ENCODE data around the gene GPATCH2L. TPM values are rescaled to one million over a fixed set of nuclear protein-coding genes. Genes with fewer than 3 reads are reported as not detected.

Gene GPATCH2L
- total and polyA plus RNA-seq, 9 donors = 7.0 to 52.5 (median 34.1) TPM

GRCh38 chr14:76228138-76228537 lies 76.4 kb downstream of the GPATCH2L start:
- Histone ChIP-seq H3K27me3 (no peaks in the 10 kb centered on the region), H3K9me3 (no peaks in the 10 kb centered on the region), H3K36me3 (no peaks in the 10 kb centered on the region), H3K4me1 (ENCODE audit: insufficient read depth) (no peaks in the 10 kb centered on the region), H3K27ac (no peak overlapping the region), H3K4me3 (no peak overlapping the region)
- TF ChIP-seq, protein P1, sequence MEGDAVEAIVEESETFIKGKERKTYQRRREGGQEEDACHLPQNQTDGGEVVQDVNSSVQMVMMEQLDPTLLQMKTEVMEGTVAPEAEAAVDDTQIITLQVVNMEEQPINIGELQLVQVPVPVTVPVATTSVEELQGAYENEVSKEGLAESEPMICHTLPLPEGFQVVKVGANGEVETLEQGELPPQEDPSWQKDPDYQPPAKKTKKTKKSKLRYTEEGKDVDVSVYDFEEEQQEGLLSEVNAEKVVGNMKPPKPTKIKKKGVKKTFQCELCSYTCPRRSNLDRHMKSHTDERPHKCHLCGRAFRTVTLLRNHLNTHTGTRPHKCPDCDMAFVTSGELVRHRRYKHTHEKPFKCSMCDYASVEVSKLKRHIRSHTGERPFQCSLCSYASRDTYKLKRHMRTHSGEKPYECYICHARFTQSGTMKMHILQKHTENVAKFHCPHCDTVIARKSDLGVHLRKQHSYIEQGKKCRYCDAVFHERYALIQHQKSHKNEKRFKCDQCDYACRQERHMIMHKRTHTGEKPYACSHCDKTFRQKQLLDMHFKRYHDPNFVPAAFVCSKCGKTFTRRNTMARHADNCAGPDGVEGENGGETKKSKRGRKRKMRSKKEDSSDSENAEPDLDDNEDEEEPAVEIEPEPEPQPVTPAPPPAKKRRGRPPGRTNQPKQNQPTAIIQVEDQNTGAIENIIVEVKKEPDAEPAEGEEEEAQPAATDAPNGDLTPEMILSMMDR (IDR thresholded peaks at IDR 0.05) = no peak
- TF ChIP-seq EP300 (IDR thresholded peaks at IDR 0.05) (no peak), POLR2A (IDR thresholded peaks at IDR 0.05) (no peak)
- no peak for DNase-seq
- intact Hi-C loops (cut with DNase I) = no loop called here
- 8 to 53% (median 21%) methylated on average over 10 of the region's 10 CpGs for WGBS, 3 donors

DNA sequence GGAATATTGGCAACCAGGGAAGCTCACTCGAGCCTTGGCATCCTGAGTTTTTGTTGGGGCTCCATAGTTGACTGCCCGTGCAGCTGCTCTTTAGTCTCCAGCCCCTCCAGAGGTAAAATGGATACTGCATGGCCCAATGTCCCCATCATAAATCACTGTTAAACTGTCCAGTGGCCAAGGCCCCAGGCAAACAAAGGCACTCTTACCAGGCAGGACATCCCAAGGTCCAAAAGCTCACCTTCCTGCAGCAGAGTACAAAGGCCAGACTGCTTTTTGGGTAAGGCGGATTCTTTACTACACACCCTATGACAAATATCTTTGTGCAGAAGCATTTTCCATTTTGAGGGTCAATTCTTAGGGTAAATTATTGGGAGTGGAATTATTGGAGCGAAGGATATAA lies 81.1 kb downstream of the GPATCH2L start:
- Histone ChIP-seq H3K27ac (no peak overlapping the region), H3K4me1 (ENCODE audit: insufficient read depth) (no peaks in the 10 kb centered on the region), H3K4me3 (no peak overlapping the region), H3K36me3 (no peaks in the 10 kb centered on the region), H3K27me3 (no peaks in the 10 kb centered on the region), H3K9me3 (no peaks in the 10 kb centered on the region)
- intact Hi-C loops (cut with DNase I) = no loop called here
- TF ChIP-seq EP300 (IDR thresholded peaks at IDR 0.05) (no peak), POLR2A (IDR thresholded peaks at IDR 0.05) (no peak)
- TF ChIP-seq, protein P1 (IDR thresholded peaks at IDR 0.05) = no peak
- WGBS, 3 donors = 65 to 79% (median 67%) methylated on average over 4 of the region's 4 CpGs
- DNase-seq = no peak

- Histone ChIP-seq H3K4me1 (ENCODE audit: insufficient read depth) (no peaks in the 10 kb centered on the region), H3K27ac (no peak overlapping the region), H3K9me3 (no peaks in the 10 kb centered on the region), H3K4me3 (no peak overlapping the region), H3K27me3 (no peaks in the 10 kb centered on the region), H3K36me3 (no peaks in the 10 kb centered on the region)
- no peak for DNase-seq
- intact Hi-C loops (cut with DNase I) = no loop called here
- WGBS, 3 donors = 89% methylated on average over 2 of the region's 2 CpGs
- TF ChIP-seq, protein P1 (IDR thresholded peaks at IDR 0.05) = no peak
- TF ChIP-seq EP300 (IDR thresholded peaks at IDR 0.05) (no peak), POLR2A (IDR thresholded peaks at IDR 0.05) (no peak)
Measured at GRCh38 chr14:76235628-76236027, 83.9 kb downstream of the GPATCH2L start.

DNA sequence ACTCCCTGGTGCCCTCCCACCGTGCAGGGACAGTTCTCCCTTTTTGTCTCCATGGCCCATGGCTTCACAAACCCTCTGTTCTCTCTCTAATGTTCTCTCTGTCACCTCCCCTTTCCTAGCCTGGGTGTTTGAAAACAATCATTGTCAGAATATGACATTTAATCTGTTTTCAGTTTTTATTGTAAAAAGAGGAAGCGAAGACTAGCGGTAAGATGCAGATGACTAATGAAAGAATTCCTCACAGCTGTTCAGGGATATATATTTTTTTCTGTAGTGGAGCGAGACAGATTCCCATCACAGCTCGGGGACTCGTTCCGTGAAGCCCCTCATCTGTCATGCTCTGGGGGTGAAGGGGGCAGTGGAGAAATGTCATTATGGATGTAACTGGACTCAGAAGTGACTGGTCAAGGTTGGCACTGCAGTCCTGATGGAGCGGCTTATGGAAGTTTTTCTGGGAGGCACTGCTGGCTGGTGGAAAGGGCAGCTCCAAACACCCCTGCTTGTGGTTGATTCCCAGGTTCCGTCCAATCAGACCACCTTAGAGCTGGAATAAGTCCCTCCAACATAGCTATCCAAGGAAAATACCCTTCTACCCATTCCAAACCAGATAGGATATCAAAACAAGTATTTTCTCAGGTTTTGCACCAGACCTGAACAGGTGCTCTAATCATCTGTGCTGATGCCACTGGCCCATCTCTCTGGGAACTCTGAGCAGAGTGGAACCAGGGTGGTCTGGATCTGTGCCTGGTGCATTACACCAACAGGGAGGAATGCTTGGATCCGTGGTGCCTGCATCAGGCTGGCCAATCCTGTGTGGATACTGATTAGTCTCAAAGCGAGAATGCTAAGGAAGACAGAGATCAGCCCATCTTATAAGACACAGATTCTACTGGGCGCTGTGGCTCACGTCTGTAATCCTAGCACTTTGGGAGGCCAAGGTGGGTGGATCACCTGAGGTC lies 84.7 kb downstream of the GPATCH2L start:
- H3K27ac ChIP-seq = no peak overlapping the region
- H3K36me3 ChIP-seq = no peaks in the 10 kb centered on the region
- 73 to 80% (median 76%) methylated on average over 13 of the region's 13 CpGs for WGBS, 3 donors
- H3K27me3 ChIP-seq = no peaks in the 10 kb centered on the region
- TF ChIP-seq EP300 (IDR thresholded peaks at IDR 0.05) = no peak
- no peak for TF ChIP-seq POLR2A (IDR thresholded peaks at IDR 0.05)
- TF ChIP-seq, protein P1 (IDR thresholded peaks at IDR 0.05) = no peak
- no peak for DNase-seq
- H3K4me3 ChIP-seq = no peak overlapping the region
- no peaks in the 10 kb centered on the region for H3K9me3 ChIP-seq
- no peaks in the 10 kb centered on the region for H3K4me1 ChIP-seq (ENCODE audit: insufficient read depth)
- intact Hi-C loops (cut with DNase I) = no loop called here
